Left ventricle myocardium inferior (tissue), 1 donor: ENCODE measurements around the gene NEURL1B. TPM values are rescaled to one million over a fixed set of nuclear protein-coding genes. Genes with fewer than 3 reads are reported as not detected.

ENCODE experiments used
- DNase-seq: peaks from one replicate; pipeline ENCODE4 v3.0.0-alpha.2; 2020
- H3K27ac ChIP-seq: fragments of 200-600 bp; replicated peaks from 2 replicates; pipeline ENCODE4 v1.8.0; 2021
- H3K27me3 ChIP-seq: fragments of 200-600 bp; 2 replicates; pipeline ENCODE4 v1.8.0; 2021; ENCODE audit warnings: low read depth
- H3K36me3 ChIP-seq: fragments of 200-600 bp; 2 replicates; pipeline ENCODE4 v1.8.0; 2021
- H3K4me1 ChIP-seq: fragments of 200-600 bp; 2 replicates; pipeline ENCODE4 v1.8.0; 2021
- H3K4me3 ChIP-seq: fragments of 200-600 bp; 2 replicates; pipeline ENCODE4 v1.8.0; 2021; ENCODE audit warnings: mild to moderate bottlenecking, moderate library complexity
- H3K9me3 ChIP-seq: fragments of 200-600 bp; replicated peaks from 2 replicates; pipeline ENCODE4 v1.8.0; 2021
- CTCF ChIP-seq: fragments of 200-600 bp; IDR thresholded peaks from 2 replicates; pipeline ENCODE4 v1.8.0; 2021; ENCODE audit warnings: antibody characterized with exemption, mild to moderate bottlenecking, borderline replicate concordance
- intact Hi-C: fragments of 100-400 bp; cut with micrococcal nuclease; formaldehyde crosslinking; loops from one replicate; pipeline ENCODE4 v1.11.0; 2022
- total RNA-seq: library from RNA; stranded (reverse); fragmentation: NEBNext Ultra II Directional; extraction: Animal tissue kit (Norgen Biotek cat#: 25700); gene quantifications from one replicate; pipeline ENCODE4 v1.2.1, GENCODE V29; 2021
- donor health status: DM: no; HTN: yes; CAD: no; lungs with severe emphysema.

The NEURL1B gene
- total RNA-seq, 1 donor from 2014 or later = 24.0 TPM

DNA sequence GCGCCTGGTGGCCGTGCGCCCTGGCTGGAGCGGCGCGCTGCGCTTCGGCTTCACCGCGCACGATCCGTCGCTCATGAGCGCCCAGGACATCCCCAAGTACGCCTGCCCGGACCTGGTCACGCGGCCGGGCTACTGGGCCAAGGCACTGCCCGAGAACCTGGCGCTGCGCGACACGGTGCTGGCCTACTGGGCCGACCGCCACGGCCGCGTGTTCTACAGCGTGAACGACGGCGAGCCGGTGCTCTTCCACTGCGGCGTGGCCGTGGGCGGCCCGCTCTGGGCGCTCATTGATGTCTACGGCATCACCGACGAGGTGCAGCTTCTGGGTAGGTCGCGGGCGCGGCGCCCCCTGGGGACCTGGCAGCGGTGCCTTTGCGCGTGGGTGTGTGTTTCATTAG lies 28.9 kb downstream of the NEURL1B start:
- DNase-seq = no peak
- Histone ChIP-seq H3K4me3 (no peak overlapping the region), H3K27me3 (no peaks in the 10 kb centered on the region), H3K27ac (peak overlapping the region; percentile 97), H3K36me3 (peaks cover 45% of the 10 kb centered on the region), H3K4me1 (peaks cover 100% of the 10 kb centered on the region), H3K9me3 (no peaks in the 10 kb centered on the region)
- intact Hi-C loops = no loop called here
- TF ChIP-seq CTCF = no peak

DNA sequence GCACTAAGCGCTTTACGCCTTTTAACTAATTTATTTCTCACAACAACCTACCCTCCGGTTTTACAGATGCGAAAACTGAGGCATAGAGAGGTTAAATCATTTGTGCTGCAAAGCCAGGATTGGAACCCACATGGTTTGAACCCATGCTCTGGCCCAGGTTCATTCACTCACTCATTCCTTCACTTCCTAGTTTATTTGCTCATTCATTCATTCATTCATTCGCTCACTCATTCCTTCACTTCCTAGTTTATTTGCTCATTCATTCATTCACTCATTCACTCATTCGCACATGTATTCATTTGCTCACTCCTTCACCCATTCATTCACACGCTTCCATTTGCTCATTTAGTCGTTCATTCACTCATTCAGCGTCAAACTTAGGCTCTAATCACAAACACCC lies 29.4 kb downstream of the NEURL1B start:
- peak overlapping the region; percentile 97 for H3K27ac ChIP-seq
- no peak for TF ChIP-seq CTCF
- DNase-seq = no peak
- H3K9me3 ChIP-seq = no peaks in the 10 kb centered on the region
- no peak overlapping the region for H3K4me3 ChIP-seq
- no peaks in the 10 kb centered on the region for H3K27me3 ChIP-seq
- intact Hi-C loops = no loop called here
- peaks cover 45% of the 10 kb centered on the region for H3K36me3 ChIP-seq
- H3K4me1 ChIP-seq = peaks cover 100% of the 10 kb centered on the region

DNA sequence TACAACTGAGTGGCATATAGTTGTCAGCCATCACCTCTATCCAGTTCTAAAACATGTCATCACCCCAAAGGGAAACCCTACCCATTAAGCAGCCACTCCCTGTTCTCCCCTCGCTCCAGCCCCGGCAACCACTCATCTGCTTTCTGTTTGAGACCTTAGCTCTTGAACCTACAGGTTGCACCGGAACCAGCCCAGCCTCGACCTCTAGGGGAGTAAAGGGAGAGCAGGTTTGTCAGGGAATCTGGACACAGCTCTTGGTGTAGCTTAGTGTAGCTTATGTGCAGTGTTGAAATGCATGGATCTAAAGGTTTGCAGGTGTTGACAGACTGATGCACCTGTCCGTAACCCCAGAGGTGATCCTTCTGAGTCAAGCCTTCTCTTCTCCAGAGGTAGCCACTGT lies 30.0 kb downstream of the NEURL1B start:
- DNase-seq = no peak
- H3K4me1 ChIP-seq = peaks cover 100% of the 10 kb centered on the region
- TF ChIP-seq CTCF = no peak
- peaks cover 45% of the 10 kb centered on the region for H3K36me3 ChIP-seq
- intact Hi-C loops = no loop called here
- no peak overlapping the region for H3K4me3 ChIP-seq
- peak overlapping the region; percentile 97 for H3K27ac ChIP-seq
- no peaks in the 10 kb centered on the region for H3K27me3 ChIP-seq
- no peaks in the 10 kb centered on the region for H3K9me3 ChIP-seq

DNA sequence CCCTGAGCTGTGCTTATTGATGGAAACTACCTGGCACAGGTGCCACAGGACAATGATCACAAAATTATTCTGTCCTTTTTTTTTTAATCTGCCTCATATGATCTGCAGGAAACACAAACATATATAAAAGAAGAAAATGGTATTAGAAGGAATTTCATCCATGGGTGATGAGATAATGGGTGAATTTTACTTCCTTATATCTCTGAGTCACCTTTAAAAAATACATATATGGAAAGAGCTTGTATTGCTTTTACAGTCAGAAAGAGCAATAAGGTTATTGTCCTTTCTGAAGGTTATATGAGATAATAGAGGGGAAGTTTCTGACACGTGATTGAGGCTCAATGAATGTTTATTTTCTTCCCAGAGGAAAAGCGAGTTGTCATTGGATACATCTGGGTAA lies 31.6 kb downstream of the NEURL1B start:
- peaks cover 100% of the 10 kb centered on the region for H3K4me1 ChIP-seq
- H3K4me3 ChIP-seq = no peak overlapping the region
- intact Hi-C loops = no loop called here
- DNase-seq = no peak
- no peaks in the 10 kb centered on the region for H3K9me3 ChIP-seq
- H3K36me3 ChIP-seq = peaks cover 53% of the 10 kb centered on the region
- TF ChIP-seq CTCF = no peak
- peak overlapping the region; percentile 97 for H3K27ac ChIP-seq
- H3K27me3 ChIP-seq = no peaks in the 10 kb centered on the region

- DNase-seq = no peak
These were observed 33.1 kb downstream of the NEURL1B start for GRCh38 chr5:172674155-172674554.

More at GRCh38 chr5:172674155-172674554, 33.1 kb downstream of the NEURL1B start:
- Histone ChIP-seq H3K36me3 (peaks cover 57% of the 10 kb centered on the region), H3K4me1 (peaks cover 100% of the 10 kb centered on the region), H3K4me3 (no peak overlapping the region), H3K27me3 (no peaks in the 10 kb centered on the region), H3K27ac (peak overlapping the region; percentile 97), H3K9me3 (no peaks in the 10 kb centered on the region)
- no peak for TF ChIP-seq CTCF
- intact Hi-C loops = no loop called here
